HG03139 (cell line): ENCODE data around the gene DCAF17.
"Not testable (repeated sequence)": the region's sequence is repeated elsewhere in the genome, so short reads cannot be mapped to it uniquely, and the experiment has no call there.

Experiments
- ATAC-seq: cut with Tn5 transposase; IDR thresholded peaks from one replicate; pipeline ENCODE4 v1.9.1; 2021; ENCODE audit not compliant: unreplicated experiment

DCAF17 gene

GRCh38 chr2:171452773-171453172 is 18.7 kb downstream of the DCAF17 start:
- ATAC-seq, result no peak

- ATAC-seq, result no peak
These were observed 25.5 kb downstream of the DCAF17 start for GRCh38 chr2:171459498-171459897.

GRCh38 chr2:171460537-171460936 is 26.5 kb downstream of the DCAF17 start:
- ATAC-seq, result no peak

- ATAC-seq, result no peak
These were observed 35.1 kb downstream of the DCAF17 start for GRCh38 chr2:171469176-171469575.

GRCh38 chr2:171470129-171470528 is 36.1 kb downstream of the DCAF17 start:
- ATAC-seq, result no peak

GRCh38 chr2:171475979-171476378 is 42.0 kb downstream of the DCAF17 start:
- no peak for ATAC-seq

GRCh38 chr2:171478345-171478744 is 44.3 kb downstream of the DCAF17 start:
- ATAC-seq, result no peak

GRCh38 chr2:171479154-171479814 is 45.3 kb downstream of the DCAF17 start:
- no peak for ATAC-seq

- ATAC-seq, result no peak
These were observed 46.9 kb downstream of the DCAF17 start for GRCh38 chr2:171480908-171481307.

GRCh38 chr2:171482308-171482707 is 48.3 kb downstream of the DCAF17 start:
- ATAC-seq, result no peak

GRCh38 chr2:171482877-171483276 is 48.9 kb downstream of the DCAF17 start:
- no peak for ATAC-seq

GRCh38 chr2:171483793-171484192 is 49.8 kb downstream of the DCAF17 start:
- ATAC-seq, result no peak

GRCh38 chr2:171485116-171485515 is 51.1 kb downstream of the DCAF17 start:
- ATAC-seq, result no peak

GRCh38 chr2:171487201-171487600 is 53.2 kb downstream of the DCAF17 start:
- no peak for ATAC-seq

GRCh38 chr2:171487803-171488259 is 53.8 kb downstream of the DCAF17 start:
- ATAC-seq, result no peak

GRCh38 chr2:171490577-171490976 is 56.6 kb downstream of the DCAF17 start:
- no peak for ATAC-seq

GRCh38 chr2:171491292-171491691 is 57.3 kb downstream of the DCAF17 start:
- ATAC-seq, result no peak

- no peak for ATAC-seq
These were observed 58.6 kb downstream of the DCAF17 start for GRCh38 chr2:171492664-171493063.

- not testable (repeated sequence) for ATAC-seq
These were observed 63.6 kb downstream of the DCAF17 start for GRCh38 chr2:171497664-171498063.

- ATAC-seq, result no peak
These were observed 71.3 kb downstream of the DCAF17 start for GRCh38 chr2:171505374-171505773.

- no peak for ATAC-seq
These were observed 76.1 kb downstream of the DCAF17 start for GRCh38 chr2:171509945-171510731.

- ATAC-seq, result no peak
These were observed 78.0 kb downstream of the DCAF17 start for GRCh38 chr2:171512014-171512413.
